Smooth muscle cell of the brain vasculature (primary cell): ENCODE results near the gene SLC22A23.
A peak's percentile ranks its signal among the peaks of the same experiment; 100 is the strongest.

Experiments used
- DNase-seq: peaks from one replicate; pipeline ENCODE4 v3.0.0-alpha.2; 2012; ENCODE audit warnings: low read depth, low spot score

SLC22A23 gene

DNA sequence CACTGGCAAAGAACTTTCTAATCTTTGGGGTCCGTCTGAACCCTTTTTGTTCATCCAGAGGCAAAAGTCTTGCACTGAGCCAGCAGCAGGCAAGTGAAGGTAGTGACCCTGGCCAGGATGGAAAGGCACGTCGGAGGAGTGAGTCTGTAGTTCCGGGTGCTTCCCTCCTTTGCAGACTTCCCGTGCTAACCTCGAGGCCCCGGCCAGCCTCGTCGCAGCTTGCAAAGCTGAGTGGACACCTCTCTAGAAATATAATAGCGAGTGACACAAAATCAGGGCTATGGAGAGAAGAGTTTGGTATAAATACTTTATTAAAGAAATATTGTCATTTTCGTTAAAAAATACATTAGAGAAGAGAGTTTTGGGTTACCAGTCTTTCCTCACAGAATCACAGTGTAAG lies 188.2 kb downstream of the SLC22A23 start:
- DNase-seq = no peak

DNA sequence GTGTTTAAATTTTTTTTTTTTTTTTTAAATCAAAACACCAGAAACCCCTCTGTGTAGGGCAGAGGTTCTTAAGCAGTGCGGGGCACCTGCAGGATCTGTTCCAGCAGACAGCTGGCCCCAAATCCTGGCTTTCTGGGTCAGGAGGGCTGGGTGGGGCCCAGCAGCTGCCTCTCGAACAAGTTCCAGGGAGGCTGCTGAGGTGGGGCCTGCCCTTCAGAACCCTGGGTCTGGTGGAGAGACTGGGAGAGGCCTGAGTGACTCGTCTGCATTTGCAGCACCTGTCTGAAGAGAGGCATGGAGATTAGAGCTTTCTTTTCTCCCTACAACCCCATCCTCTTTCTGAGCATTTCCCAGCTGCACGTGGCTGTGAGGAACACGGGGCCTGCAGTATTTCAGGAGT lies 189.7 kb downstream of the SLC22A23 start:
- DNase-seq = no peak

DNA sequence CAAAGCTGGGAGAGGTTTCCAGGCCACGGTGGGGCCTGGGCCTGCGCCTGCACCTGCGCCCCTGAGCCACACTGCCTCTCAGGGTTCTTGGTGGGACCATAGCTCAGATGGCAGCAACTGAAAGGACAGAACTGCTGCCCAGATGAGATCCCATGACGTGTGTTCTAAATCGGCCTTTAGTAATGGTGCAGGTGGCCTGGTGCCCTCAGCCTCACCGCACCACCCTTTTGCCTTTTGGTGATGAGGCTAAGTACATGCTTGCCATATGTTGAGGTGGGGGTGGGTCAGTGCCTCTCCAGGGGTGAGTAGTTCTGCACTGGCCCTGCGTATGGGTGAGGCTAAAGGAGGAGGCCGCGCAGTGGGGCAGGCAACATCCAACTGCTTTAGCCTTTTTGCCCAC lies 190.7 kb downstream of the SLC22A23 start:
- no peak for DNase-seq

DNA sequence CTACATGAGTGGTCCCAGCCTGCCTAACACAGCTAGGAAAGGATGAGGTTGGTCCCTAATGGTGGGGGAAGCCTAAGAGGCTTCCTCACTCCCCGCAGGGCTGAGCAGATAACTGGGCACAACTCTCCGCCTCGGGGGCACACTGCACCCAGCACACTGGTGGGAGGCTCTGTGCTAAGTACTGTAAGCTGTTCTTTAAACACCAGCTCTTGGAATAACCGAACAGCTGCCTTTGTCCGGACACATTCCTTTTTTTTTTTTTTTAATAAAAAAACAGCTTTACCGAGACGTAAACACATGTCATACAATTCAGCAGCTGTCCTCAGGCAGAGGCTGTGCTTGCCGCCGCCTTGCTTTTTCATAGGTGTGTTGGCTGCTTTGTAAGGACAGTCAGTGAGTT lies 191.2 kb downstream of the SLC22A23 start:
- no peak for DNase-seq

DNA sequence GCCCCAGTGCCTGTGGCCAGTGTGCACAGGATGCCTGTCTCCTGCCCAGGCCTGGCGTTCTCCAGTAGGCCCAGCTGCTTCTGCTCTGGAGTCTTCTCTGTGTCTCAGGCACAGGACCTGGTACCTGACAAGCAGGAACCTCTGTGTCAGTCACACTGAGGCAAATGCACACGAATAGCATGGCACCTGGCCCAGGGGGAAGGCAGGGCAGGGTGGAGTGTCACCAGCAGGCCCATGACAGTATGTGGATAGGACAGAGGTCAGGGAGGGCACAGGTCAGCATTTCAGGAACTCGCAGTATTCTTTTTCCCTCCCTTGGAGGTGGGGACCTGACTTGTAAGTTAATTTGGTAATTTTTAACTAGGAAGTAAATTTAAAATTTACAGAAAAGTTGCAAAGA lies 192.5 kb downstream of the SLC22A23 start:
- DNase-seq = no peak

DNA sequence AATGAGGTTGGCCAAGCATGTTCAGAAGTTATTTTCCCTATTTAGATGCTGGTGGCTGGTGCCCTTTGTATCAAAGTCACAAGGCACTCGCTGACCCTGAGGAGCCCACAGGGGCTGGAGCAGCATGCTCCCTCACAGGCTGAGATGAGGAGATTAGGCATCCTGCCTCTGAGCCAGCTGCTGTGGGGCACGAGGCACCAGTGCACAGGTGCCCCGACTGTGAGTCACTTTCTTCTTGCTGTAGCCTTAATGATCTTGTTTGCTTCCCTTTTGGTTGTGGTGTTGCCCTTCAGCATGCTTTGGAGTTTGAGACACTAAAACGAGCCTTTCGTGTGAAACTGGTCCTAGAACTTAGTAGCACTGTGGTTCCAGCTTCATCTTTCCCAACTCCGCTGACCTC lies 193.8 kb downstream of the SLC22A23 start:
- DNase-seq = no peak

DNA sequence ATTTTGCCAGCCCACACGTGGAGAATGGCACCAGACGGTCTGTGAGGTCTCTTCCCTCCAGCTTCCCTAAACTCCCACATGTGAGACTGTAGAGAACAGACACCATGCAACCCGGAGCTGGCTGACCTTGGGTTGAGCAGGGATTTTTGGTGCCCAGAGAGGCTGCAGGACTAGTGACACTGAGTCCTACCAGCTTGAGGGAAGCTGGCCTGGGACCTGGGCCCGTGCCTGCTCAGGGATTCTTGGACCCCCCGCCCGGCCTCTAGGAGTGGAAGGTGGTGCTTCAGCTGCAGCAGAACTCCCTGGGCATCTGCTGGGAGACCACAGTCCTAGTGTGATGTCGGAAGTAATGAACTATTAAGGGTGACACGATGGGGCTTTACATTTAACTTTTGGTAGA lies 194.9 kb downstream of the SLC22A23 start:
- no peak for DNase-seq

DNA sequence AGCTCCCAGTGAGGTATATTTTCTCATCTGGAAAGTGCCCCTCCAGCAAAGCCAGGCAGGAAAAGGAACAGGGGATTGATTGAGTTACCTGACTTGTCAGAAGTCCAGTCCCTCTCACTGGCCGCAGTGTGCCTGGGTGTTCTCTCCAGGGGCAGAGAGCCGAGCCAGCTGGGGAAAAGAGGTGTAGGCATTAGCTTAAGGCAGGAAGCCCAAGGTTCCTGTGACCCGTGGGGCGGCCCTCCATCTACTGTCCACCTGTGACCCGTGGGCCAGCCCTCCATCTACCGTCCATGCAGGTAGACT lies 195.4 kb downstream of the SLC22A23 start:
- DNase-seq = no peak

DNA sequence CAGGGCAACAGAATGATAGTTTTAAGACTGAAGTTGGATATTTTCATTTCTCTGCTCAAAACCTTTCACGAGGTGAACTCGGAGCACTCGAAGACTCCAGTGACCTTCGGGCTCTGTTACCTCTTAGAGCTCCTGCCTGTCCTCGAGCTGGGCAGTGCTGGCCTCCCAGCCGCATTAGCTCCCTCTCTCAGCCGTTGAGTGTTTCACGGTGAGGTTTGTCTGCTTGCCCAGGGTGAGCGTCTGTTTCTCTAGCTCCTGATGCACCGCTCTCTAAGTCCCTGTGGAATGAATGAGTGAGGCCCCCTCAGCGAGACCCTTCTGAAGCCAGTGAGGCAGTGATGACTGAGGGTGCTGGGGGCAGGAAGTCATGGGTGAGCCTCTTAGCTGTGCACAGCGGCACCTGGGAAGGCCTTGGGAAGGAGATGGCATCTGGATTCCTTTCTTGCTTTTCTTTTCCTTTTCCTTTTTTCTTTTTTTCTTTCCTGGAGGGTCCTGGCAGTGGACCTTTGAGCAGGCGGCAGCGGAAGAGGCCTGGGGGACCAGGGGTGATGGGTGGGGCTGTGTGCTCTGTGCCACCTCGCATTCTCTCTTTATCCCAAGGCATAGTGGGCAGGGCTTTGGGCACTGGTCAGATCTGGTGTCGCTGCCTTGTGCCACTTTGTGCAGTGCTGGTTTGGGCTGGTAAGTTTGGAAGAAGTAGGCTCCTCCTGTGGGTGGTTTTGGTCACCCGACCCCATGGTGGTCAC lies 195.9 kb downstream of the SLC22A23 start:
- no peak for DNase-seq

DNA sequence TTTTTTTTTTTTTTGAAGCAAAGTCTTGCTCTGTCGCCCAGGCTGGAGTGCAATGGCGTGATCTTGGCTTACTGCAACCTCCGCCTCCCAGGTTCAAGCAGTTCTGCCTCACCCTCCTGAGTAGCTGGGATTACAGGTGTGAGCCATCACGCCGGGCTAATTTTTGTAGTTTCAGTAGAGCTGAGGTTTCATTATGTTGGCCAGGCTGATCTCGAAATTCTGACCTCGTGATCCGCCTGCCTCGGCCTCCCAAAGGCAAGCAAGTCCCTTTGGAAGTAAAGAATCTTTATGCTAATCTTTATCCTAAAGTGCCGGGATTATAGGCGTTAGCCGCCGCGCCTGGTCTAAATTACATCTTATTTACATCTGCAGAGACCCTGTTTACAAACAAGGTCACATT lies 196.6 kb downstream of the SLC22A23 start:
- DNase-seq = no peak

DNA sequence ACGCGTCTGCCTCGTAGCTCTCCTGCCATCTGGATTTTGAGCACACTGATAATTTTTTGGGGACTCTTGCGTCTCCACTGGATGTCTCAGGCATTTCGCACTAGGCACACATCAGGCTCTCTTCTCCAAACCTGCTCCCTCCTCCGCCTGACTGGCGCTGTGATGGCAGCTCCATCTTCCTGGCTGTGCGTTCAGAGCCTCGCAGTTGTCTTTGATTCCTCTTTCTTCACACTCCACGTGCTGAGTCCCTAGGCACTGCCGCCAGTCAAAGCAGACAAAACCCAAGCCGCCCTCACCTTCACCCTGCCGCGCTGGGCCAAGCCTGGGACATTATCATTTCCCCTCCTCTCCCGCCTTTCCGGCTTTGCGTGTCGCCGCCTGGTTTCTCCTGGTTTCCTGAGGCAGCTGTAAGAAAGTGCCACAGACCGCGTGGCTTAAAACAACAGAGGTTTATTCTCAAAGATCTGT lies 197.3 kb downstream of the SLC22A23 start:
- no peak for DNase-seq

DNA sequence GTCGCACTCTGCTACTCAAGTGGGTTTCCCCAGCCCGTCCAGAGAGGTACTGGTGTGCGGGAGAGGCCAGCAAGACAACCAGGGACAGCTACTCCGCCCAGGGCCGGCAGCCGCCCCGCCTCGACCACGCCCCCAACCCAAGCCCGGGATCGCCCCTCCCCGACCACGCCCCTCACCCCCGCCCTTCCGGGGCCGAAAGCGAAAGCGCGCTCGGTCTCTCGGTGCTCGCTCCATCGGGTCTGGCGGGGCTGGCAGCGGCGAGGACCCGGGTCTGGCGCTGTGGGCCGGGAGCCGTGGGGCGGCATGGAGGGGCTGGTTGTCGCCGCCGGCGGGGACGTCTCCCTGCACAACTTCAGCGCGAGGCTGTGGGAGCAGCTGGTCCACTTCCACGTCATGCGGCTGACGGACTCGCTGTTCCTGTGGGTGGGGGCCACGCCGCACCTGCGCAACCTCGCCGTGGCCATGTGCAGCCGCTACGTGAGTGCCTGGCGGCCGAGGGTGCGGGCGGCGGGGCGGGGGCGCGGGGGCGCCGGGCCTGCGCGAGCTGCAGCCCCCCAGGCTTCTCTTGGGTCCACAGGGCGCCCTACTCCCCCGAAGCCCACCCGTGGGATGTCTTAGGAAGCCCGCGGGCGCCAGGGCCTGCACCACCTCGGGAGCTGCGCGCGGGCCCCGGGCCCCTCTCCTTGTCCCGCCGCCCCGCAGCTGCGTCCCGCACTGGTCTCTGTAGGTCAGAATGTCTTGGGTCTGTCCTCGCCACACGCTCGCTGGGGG lies 197.9 kb downstream of the SLC22A23 start, which contains the start of gene PSMG4:
Gene PSMG4 (plus strand): TSS at position 228 of the 771 bp plus-strand sequence. CDS start 76 bp downstream, at position 304.
- peak; percentile 52 for DNase-seq

DNA sequence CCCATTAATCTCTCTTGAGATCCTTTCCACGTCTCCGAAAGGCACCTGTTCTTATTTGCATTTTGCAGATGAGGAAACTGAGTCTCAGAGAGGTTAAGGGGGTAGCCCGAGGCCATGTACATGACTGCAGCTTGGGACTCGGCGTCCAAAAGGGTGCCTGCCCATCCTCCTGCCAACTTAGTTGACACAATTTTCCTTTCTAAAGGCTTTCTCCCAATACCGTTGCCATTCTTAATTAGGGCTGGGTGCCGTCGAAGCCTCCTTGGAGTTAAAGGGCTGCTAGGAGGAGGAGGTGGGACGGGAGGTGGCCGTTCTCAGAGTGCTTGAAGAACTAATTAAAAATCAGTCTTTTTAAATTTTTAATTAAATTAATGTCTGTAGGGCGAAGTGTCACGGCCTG lies 198.6 kb downstream of the SLC22A23 start:
- DNase-seq = no peak

DNA sequence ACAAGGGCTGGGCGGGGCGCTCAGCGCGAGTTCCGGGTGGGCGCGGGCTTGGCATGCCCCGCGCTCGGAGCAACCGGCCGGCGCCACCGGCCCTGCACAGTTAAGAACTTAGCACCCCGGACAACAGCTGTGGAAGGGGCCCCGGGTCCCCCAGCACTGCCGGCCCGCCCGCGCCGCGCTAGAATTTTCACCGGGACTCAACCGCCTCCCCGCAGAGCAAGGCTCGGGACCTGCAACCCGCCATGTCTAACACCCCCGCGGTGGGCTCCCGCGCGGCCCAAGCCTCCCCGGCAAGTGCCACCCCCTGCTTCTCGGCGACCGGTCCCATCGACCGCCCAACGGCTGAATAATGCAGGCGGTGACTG lies 203.3 kb downstream of the SLC22A23 start:
- DNase-seq = no peak

DNA sequence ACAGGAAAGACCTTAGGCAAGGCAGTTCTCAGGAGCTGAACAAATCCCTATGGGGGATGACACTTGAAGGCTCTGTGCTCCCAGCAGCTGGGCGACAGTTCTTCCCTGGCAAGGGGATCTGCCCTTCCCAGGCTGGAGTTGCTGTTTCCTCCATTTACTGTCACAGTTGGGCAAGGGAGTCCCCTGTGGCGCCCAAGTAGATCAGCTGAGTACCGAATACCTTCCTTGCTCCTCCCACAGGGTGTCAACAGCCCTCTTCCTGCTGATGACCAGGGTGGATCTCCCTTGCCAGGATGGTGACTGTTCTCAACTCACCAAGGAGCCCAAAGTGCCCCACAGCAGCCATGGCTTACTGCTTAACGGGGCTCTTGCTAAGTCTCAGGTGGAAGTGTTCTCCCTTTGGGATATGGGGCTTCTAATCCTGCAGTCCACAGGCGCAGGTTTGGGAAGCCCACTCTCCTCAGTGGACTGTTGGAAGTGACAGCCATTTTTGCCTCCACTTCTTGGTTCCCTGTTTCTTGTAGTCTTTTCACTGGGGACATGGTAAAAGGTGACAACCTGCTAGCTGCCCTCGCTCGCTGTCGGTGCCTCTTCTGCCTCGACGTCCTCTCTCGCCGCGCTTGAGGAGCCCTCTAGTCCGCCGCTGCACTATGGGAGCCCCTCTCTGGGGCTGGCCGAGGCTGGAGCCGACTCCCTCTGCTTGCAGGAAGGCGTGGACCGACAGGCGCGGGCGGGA lies 203.8 kb downstream of the SLC22A23 start:
- DNase-seq = no peak

DNA sequence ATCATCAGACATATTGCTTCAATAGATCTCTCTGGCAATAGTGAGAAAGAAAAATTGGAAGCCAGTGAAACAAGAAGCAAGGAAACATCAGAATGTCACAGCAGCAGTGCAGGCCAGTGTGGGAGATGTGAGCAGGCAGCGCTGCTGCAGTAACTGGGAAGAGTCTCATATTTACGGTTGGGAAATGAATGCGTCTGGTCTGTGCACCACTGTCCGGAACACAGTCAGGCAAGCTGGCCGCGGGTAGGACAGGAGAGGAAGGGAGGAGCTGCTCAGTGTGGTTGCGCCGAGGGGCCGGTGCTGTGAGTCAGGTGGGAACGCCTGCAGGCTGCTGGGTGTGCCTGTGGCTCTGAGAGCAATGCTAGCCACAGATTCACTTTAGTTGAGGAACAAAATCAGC lies 204.5 kb downstream of the SLC22A23 start:
- no peak for DNase-seq

DNA sequence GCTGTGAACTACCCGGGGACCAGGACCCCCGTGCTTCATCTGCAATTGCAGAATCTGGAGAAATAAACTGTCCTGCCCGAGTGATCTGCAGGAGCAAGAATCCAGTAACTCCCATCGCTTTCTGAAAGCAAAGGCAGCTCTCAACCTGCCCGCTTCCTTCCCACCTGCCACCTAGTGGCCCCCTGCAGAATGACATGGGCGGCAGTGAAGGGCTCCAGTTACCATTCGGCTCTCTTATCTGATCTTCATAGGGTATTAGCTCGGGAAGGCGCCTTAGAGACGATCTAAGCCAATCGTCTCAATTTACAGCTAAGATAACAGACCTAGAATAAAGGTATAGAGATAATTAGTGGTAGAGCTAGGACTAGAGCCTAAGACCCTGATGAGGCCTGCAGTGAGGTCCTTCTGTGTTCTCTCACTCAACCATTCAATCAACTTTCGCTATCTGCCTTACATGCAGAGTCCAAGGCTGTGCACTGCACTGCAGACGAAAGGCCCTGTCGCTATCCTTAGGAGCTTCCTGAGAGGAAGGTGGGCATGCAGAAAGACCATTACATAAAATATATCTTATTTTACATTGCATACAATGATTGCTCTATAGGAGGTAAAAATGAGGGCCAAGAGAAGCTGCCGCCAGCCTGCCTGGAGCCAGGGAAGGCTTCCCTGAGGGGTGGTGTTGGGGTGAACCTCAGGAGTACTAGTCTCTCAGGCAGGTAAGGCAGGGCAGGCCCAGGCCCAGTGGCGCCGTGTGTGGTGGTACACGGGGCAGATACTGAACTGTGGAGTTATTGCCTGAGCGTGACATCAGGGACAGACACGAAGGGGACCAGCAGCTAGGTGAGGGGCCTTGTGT lies 205.2 kb downstream of the SLC22A23 start:
- peak; percentile 58 for DNase-seq

DNA sequence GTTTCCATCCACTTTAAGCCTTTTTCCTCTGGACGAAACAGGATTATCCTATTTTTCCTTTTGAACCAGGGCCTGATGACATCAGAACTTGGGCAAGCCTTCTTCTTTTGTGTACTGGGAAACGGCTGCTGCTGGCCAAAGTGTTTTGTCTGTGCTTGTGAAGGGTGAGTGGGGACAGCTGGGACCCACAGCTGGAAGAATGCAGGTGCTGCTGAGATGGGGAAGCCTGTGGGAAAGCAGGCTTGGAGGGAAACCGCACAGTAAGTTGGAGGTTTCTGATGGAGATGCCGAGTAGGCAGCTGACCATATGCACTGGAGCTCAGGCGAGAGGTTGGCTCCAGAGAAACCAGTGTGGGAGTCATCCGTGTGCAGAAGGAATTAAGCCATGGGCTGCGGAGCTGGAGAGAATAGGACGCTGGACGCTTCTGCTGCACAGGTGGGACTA lies 206.6 kb downstream of the SLC22A23 start:
- no peak for DNase-seq

DNA sequence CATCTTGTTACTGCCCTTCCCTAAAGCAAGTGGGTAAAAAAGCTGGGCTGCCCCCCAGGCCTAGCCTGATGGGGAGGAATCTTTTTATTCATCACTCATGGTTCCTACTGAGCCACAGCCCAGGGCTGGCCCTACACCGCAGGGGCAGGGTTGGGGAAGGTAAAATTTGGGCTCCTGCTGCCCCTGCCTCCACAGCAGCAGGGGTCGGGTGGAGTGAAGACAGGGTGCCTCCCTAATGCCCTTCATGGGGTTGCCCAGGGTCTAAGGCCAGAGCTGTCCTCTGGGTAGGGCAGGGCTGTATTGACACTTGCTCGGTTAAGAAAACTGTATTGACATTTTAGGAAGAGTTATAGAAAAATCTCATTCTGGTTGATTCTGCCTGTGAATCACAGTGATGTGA lies 207.0 kb downstream of the SLC22A23 start:
- no peak for DNase-seq

DNA sequence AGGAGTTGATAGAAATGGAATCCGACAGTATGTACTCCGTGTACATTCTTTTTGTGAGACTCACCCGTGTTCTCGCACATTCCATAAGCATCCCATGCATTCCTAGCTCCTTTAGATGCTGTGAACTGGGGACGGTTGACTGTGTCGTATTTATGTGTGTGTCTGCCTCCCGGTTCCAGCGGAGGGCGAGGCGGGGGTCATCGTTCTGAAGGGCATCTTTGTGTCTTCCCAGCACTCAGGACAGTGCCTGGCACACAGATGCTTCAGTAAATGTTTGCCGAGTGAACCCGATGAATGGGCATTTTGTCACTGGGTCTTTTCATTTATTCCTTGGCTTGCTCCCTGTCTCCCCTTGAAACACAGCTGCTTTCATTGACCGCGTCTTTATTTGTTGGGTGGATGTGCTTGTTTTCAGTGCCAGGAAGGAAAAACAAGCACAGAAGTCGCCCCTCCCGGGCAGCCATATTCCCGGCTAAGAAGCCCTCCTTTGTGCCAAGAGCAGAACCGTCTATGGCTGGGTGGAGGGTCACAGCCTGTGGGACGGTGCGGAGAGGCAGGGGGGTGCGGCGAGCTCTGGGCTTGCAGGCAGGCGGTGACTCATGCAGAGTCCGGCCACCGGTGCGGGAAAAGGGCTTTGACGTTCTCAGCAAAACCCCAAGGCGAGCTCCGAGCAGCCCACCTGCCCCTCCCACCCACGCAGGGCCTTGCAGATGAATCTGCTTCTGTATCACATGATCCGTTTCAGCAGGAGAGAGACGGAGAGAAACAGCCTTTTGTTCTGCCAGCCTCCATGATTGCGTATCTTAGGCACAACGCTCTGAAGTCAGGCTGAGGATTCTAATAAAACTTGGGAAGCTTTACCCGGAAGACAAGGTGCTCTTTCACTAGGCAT lies 209.3 kb downstream of the SLC22A23 start:
- DNase-seq = peak; percentile 60

DNA sequence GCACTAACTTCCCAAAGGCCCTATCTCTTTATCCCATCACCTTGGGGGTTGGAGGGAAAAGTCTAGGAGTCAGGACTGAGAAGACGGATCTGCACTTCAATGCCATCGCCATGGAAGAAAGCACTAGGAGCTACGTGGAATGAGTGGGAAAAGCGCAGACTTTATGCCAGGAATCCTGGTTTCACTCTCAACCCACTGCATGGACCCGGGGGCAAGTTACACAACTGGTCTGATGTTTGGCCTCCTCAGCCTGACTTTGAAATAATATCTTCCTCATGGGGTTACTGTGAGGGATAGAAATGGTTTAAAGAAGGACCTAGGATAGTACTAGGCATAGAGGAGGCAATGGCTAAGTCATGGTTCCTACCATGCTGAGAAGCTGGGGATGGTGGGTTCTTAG lies 211.6 kb downstream of the SLC22A23 start:
- no peak for DNase-seq
